Skeletal muscle tissue (tissue), 4 donors: ENCODE data around the gene ALS2CL. TPM values are rescaled to one million over a fixed set of nuclear protein-coding genes. Genes with fewer than 3 reads are reported as not detected.
A peak's percentile ranks its signal among the peaks of the same experiment; 100 is the strongest.

Experiments used
- H3K27ac ChIP-seq: one replicate; pipeline ENCODE4 v1.7.0; 2013; ENCODE audit warnings: mild to moderate bottlenecking, low read depth, low read length, inconsistent platforms
- H3K27me3 ChIP-seq, 3 donors: one replicate each; pipeline ENCODE4 v1.7.0; 2013; ENCODE audit warnings: low read length in 3 of 3; ENCODE audit not compliant: control insufficient read depth in 3 of 3, insufficient read depth in 3 of 3
- H3K36me3 ChIP-seq, 3 donors: one replicate each; pipeline ENCODE4 v1.7.0; 2013; ENCODE audit warnings: low read length in 3 of 3; ENCODE audit not compliant: control insufficient read depth in 3 of 3, insufficient read depth in 3 of 3
- H3K4me1 ChIP-seq, 3 donors: one replicate each; pipeline ENCODE4 v1.7.0; 2013; ENCODE audit warnings: low read length in 3 of 3, mild to moderate bottlenecking in 3 of 3; ENCODE audit not compliant: control insufficient read depth in 3 of 3, insufficient read depth in 3 of 3
- H3K4me3 ChIP-seq, 3 donors: one replicate each; pipeline ENCODE4 v1.7.0; 2013; ENCODE audit warnings: low read length in 3 of 3
- H3K9ac ChIP-seq, 3 donors: one replicate each; pipeline ENCODE4 v1.7.0; 2013; ENCODE audit warnings: low read length in 3 of 3, mild to moderate bottlenecking in 3 of 3, moderate library complexity in 2 of 3, low read depth in 1 of 3
- H3K9me3 ChIP-seq, 3 donors: one replicate each; pipeline ENCODE4 v1.7.0; 2013; ENCODE audit warnings: low read length in 3 of 3; ENCODE audit not compliant: control insufficient read depth in 3 of 3
- total RNA-seq: library from RNA; depleted of rRNA; stranded (reverse); fragments of >200 nt; gene quantifications from one replicate; pipeline ENCODE4 v1.2.3, GENCODE V29; 2014
- donor health status: Osteomylitis.

ALS2CL gene
- total RNA-seq, 1 donor from 2014 or later = 5.2 TPM

DNA sequence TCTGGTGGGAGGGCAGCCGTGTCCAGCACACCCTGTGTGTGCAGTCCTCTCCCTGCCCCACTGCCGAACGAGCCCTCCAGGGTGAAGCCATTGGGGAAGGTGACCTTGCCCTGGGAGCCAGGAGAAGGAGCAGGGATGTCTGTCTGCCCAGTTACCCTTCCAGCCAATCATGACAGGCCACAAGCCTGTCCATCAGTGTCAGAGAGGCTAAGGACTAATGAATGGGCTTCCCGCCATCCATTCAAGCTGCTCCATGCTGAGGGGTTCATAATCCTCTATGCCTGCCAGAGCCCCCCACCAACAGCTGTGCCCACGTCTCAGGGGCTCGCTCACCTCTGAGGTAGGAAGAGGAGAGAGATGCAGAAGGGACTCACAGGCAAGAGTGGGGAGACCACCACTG lies 15.2 kb downstream of the ALS2CL start:
- H3K4me3 ChIP-seq = no peak overlapping the region
- peaks cover 33 to 50% (median 37%) of the 10 kb centered on the region in 3 donors for H3K36me3 ChIP-seq
- no peaks in the 10 kb centered on the region for H3K9me3 ChIP-seq
- H3K9ac ChIP-seq = no peak overlapping the region
- H3K4me1 ChIP-seq = peaks cover 8 to 14% (median 10%) of the 10 kb centered on the region in 3 donors
- H3K27ac ChIP-seq = no peak overlapping the region
- H3K27me3 ChIP-seq = no peaks in the 10 kb centered on the region

DNA sequence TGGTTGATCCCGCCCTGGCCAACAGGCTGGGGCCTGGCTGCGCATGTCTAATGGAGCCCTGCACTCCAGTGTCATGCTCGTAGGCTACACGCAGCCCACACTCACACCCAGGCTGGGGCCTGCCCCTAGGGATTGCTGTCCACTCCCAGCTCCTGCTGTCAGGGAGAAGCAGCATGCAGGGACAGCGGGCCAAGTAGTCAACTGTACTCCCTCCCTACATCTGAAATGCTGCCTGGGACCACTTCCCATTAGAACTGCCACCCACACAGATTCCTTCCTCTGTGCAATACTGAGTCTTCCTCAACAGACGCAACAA lies 16.1 kb downstream of the ALS2CL start:
- Histone ChIP-seq H3K4me3 (no peak overlapping the region), H3K9me3 (no peaks in the 10 kb centered on the region), H3K27me3 (no peaks in the 10 kb centered on the region), H3K9ac (no peak overlapping the region), H3K36me3 (peaks cover 32 to 45% (median 35%) of the 10 kb centered on the region in 3 donors), H3K4me1 (peaks cover 8 to 14% (median 10%) of the 10 kb centered on the region in 3 donors), H3K27ac (no peak overlapping the region)

DNA sequence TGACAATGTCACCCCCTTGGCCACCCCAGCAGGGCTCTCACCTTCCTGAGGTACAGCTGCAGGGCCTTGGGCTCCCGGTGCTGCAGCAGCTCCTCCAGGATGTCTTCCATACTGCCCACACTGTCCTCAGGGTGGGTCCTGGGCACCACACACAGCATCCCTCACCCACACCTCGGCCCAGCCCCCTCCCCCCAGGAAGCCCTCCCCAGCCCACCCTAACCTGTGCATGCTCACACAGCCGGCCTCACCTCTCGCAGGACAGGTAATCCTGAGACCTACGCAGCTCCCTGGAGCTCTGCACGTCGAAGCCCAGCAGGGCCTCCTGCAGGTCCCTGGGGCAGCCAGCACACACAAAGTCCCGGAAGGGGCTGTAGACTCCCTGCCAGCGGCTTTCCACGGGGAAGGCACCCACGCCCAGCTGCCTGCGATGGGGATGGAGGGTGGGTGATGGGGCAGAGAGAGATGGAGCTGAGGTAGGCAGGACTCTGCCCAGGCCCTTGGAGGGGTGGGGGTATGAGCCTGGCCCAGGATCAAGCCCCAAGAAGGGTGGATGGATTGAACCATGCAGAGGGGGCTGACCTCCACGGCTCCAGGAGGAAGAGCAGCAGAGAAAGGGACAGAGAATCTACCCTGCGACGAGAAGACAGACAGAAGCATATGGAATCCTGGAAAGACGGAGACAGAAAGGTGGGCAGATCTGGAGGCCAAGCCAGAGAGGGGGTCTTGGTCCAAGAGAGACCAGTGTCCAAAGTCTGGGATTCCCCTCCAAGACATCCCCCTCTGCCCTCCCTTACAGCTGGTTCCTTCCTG lies 16.7 kb downstream of the ALS2CL start:
- no peak overlapping the region for H3K27ac ChIP-seq
- H3K9me3 ChIP-seq = no peaks in the 10 kb centered on the region
- no peaks in the 10 kb centered on the region for H3K27me3 ChIP-seq
- H3K9ac ChIP-seq = no peak overlapping the region
- no peak overlapping the region for H3K4me3 ChIP-seq
- H3K36me3 ChIP-seq = peaks cover 33 to 45% (median 34%) of the 10 kb centered on the region in 3 donors
- H3K4me1 ChIP-seq = peaks cover 8 to 14% (median 10%) of the 10 kb centered on the region in 3 donors

DNA sequence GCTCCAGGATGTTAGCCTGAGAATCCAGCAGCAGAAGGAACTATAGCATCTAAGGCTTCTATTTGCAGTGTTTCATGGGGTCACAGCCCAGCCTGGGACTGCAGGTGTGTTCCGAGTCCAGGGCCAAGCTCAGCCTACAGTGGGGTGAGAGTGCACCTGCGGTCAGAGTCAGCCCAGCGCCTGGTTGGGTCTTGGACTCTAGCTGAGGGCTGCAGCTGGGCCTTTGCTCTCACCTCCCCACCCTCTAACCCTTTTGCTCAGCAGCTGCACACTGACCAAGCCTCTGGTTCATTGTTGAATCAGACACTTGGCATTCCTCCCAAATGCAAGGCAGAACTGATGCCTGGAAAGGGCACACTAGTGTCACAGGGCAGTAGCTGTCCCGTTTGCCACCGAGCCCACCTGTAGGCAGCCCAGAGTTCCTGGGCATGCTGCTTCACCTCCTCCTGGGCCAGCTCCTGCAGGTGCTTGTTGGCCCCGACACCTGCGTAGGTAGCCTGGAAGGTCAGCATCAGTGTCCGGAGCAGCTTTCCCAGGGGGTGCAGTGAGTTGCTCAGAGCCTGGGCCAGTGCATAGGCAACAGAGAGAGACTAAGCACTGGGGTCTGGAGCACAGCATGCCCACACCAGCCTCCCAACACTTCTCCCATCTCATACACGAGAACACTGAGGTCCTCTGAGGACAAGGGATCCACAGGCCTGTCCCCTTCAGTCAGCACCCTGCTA lies 17.5 kb downstream of the ALS2CL start:
- no peaks in the 10 kb centered on the region for H3K9me3 ChIP-seq
- H3K4me3 ChIP-seq = no peak overlapping the region
- peaks cover 35 to 45% (median 38%) of the 10 kb centered on the region in 3 donors for H3K36me3 ChIP-seq
- H3K27ac ChIP-seq = no peak overlapping the region
- H3K4me1 ChIP-seq = peaks cover 8 to 14% (median 10%) of the 10 kb centered on the region in 3 donors
- H3K27me3 ChIP-seq = no peaks in the 10 kb centered on the region
- H3K9ac ChIP-seq = peak overlapping the region in 1 of 3 donors; percentile 16

DNA sequence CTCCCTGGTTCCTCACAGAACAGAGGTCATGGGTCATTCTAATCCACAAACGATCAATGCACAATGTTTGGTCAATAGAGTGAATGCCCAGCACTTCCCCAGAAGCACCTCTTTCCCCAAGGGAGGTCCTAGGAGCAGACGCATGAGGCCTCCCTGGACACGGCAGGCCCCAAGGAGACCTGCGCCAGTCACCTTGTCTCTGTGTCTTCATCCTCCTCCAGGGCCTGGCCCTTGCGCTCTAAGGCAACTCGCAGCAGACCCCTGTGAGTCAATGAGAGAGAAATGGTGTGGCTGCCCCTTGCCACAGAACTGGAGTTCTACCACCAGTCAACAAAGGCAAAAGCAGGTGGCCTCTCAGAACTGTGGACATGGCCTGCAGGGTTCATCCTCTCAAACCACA lies 18.1 kb downstream of the ALS2CL start:
- Histone ChIP-seq H3K27me3 (no peaks in the 10 kb centered on the region), H3K9ac (no peak overlapping the region), H3K9me3 (no peaks in the 10 kb centered on the region), H3K4me1 (peaks cover 8 to 14% (median 10%) of the 10 kb centered on the region in 3 donors), H3K27ac (no peak overlapping the region), H3K4me3 (no peak overlapping the region), H3K36me3 (peaks cover 38 to 48% (median 40%) of the 10 kb centered on the region in 3 donors)

DNA sequence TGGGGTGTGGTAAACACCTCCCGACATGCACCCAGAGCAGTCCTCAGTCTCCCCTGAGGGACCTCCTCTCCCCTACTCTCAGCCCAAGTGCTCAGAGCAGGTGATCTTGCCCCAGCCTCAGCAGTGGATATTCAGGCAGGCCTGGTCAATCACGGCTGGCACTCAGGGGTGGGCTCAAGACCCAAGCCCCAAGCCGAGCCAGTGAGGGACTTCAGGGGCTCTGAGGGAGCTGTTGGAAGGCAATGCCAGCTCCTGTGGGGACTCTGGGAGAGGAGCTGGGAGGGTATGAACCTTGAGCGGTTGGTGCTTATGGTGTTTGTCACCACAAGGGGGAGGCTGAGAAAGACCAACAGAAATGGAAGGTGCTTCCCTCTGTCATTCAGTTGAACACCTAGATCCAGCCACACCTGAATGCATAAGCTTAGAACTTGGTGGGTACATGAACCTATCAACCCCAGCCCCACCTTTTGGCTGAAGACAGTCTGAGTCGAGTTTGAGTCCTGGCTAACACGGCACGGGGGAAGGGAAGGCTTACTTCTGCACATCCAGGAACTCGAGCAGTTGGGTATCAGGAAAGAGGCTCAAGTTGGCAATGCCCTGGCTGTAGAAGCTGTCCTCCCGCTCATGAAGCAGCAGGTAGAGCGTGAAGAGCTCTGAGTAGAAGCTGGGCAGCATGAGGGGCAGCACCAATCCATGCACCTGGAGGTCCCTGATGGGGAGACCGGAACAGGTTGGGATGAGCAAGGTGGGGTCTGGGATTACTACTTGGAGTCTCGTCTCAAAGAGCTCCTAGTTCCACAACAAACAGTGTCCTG lies 19.2 kb downstream of the ALS2CL start:
- H3K36me3 ChIP-seq = peaks cover 35 to 40% (median 37%) of the 10 kb centered on the region in 3 donors
- no peak overlapping the region for H3K27ac ChIP-seq
- H3K4me1 ChIP-seq = peaks cover 8 to 14% (median 10%) of the 10 kb centered on the region in 3 donors
- H3K27me3 ChIP-seq = no peaks in the 10 kb centered on the region
- no peak overlapping the region for H3K4me3 ChIP-seq
- no peak overlapping the region for H3K9ac ChIP-seq
- no peaks in the 10 kb centered on the region for H3K9me3 ChIP-seq

DNA sequence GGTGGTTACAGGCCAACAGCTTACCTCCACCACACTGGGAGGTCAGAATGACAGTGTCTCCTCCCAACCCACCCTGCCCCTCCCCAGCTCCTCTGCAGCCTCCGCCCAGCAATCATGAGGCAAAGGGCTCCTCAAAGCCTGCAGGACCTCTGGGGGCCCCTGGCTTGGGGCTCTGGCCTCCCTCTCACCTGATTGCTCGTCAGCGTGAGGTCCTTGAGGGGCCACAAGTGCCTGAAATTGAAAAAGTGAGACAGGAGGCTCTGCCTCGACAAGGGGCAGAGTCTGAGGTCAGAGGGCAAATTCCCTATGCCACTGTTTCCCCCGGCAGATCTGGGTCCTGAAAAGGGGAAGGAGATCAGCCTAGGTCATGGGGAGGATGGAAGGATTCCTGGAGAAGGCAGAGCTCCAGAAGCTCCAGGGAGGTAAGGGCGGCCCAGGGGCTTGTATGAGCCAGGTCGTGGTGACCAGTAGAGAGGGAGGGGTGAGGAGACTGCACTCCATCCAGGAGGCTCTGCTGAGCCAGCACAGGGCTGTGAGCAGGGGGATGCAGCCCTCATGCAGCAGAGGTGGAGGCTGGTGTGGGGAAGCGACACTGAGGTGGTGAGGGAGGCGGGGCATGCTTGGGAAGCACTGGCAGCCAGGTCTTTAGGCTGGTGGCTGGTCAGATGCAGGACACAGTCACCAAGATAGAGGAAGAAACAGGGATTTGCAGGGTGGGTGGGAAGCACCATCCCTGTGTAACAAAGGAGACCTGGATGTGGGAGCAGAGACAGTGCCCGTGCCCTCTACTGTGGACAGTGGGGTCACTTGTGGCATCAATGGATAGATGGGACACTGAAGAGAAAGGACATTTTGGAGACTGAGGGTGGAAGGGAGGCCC lies 20.1 kb downstream of the ALS2CL start:
- H3K4me1 ChIP-seq = peaks cover 8 to 14% (median 10%) of the 10 kb centered on the region in 3 donors
- H3K27me3 ChIP-seq = no peaks in the 10 kb centered on the region
- H3K4me3 ChIP-seq = no peak overlapping the region
- H3K36me3 ChIP-seq = peaks cover 32 to 40% (median 37%) of the 10 kb centered on the region in 3 donors
- no peaks in the 10 kb centered on the region for H3K9me3 ChIP-seq
- H3K27ac ChIP-seq = no peak overlapping the region
- H3K9ac ChIP-seq = no peak overlapping the region

DNA sequence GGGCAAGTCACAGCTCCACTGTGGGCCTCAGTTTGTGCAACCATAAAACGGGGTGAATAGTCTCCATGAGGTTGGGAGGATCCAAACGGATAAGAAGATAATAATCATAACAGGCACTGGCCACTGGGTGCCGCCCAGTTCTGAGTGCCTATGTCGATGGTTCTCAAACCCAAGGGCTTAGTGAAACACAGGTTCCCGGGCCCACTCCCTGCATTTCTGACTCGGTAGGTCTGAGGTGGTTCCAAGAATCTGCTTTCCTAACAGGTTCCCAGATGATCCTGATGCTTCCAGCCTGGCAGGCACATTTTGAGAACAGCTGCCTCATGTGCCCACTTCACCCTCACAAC lies 21.2 kb downstream of the ALS2CL start:
- Histone ChIP-seq H3K9me3 (no peaks in the 10 kb centered on the region), H3K9ac (no peak overlapping the region), H3K36me3 (peaks cover 32 to 40% (median 37%) of the 10 kb centered on the region in 3 donors), H3K27me3 (no peaks in the 10 kb centered on the region), H3K4me1 (peaks cover 7 to 14% (median 10%) of the 10 kb centered on the region in 3 donors), H3K27ac (no peak overlapping the region), H3K4me3 (no peak overlapping the region)
